ENCODE results near the gene GPR89A.
"Not testable (repeated sequence)": the region's sequence is repeated elsewhere in the genome, so short reads cannot be mapped to it uniquely, and the experiment has no call there.

The GPR89A gene

GRCh38 chr1:145673217-145673616 lies 65.4 kb downstream of the GPR89A start:
- DNase-seq; intact Hi-C loops (cut with DNase I): not testable (repeated sequence)

GRCh38 chr1:145684858-145685257 lies 77.1 kb downstream of the GPR89A start:
- DNase-seq; intact Hi-C loops (cut with DNase I): not testable (repeated sequence)

- intact Hi-C loops (cut with DNase I): not testable (repeated sequence)
Observed at GRCh38 chr1:145686078-145686477, 78.3 kb downstream of the GPR89A start.

GRCh38 chr1:145688328-145688727 lies 80.5 kb downstream of the GPR89A start:
- intact Hi-C loops (cut with DNase I): no loop called here
- DNase-seq: no peak

More at GRCh38 chr1:145686078-145686477, 78.3 kb downstream of the GPR89A start:
- not testable (repeated sequence) for DNase-seq

- intact Hi-C loops (cut with DNase I): no loop called here
- DNase-seq: no peak
Observed at GRCh38 chr1:145688924-145689323, 81.1 kb downstream of the GPR89A start.

GRCh38 chr1:145689922-145690321 lies 82.1 kb downstream of the GPR89A start:
- DNase-seq: no peak

GRCh38 chr1:145690587-145691558 lies 83.1 kb downstream of the GPR89A start:
- no peak for DNase-seq
- intact Hi-C loops (cut with DNase I): no loop called here

More at GRCh38 chr1:145689922-145690321, 82.1 kb downstream of the GPR89A start:
- intact Hi-C loops (cut with DNase I): no loop called here

GRCh38 chr1:145692785-145693443 lies 85.1 kb downstream of the GPR89A start:
- no peak for DNase-seq
- intact Hi-C loops (cut with DNase I): no loop called here

- intact Hi-C loops (cut with DNase I): no loop called here
- DNase-seq: no peak
Observed at GRCh38 chr1:145695821-145696629, 88.2 kb downstream of the GPR89A start.

GRCh38 chr1:145696630-145696960 lies 88.8 kb downstream of the GPR89A start:
- intact Hi-C loops (cut with DNase I): no loop called here

GRCh38 chr1:145701306-145701862 lies 93.6 kb downstream of the GPR89A start:
- no peak for DNase-seq
- intact Hi-C loops (cut with DNase I): no loop called here

More at GRCh38 chr1:145696630-145696960, 88.8 kb downstream of the GPR89A start:
- no peak for DNase-seq

- DNase-seq: no peak
- intact Hi-C loops (cut with DNase I): no loop called here
Observed at GRCh38 chr1:145702052-145702451, 94.3 kb downstream of the GPR89A start.

- no peak for DNase-seq
- intact Hi-C loops (cut with DNase I): no loop called here
Observed at GRCh38 chr1:145702826-145703225, 95.0 kb downstream of the GPR89A start.

- DNase-seq: no peak
- intact Hi-C loops (cut with DNase I): no loop called here
Observed at GRCh38 chr1:145705622-145706021, 97.8 kb downstream of the GPR89A start.

- intact Hi-C loops (cut with DNase I): no loop called here
- no peak for DNase-seq
Observed at GRCh38 chr1:145706086-145706664, 98.4 kb downstream of the GPR89A start.

GRCh38 chr1:145707183-145707867 lies 99.5 kb downstream of the GPR89A start, which contains the start of gene PDZK1:
TSS of gene PDZK1 (minus strand) at chr1:145707368. CDS start at chr1:145688021, 19,347 bp downstream.
- intact Hi-C loops (cut with DNase I): no loop called here
- no peak for DNase-seq

GRCh38 chr1:145708063-145708462 lies 100.3 kb downstream of the GPR89A start:
- no peak for DNase-seq
- intact Hi-C loops (cut with DNase I): no loop called here

GRCh38 chr1:145710291-145711027 lies 102.7 kb downstream of the GPR89A start:
- intact Hi-C loops (cut with DNase I): no loop called here
- no peak for DNase-seq

- intact Hi-C loops (cut with DNase I): no loop called here
- no peak for DNase-seq
Observed at GRCh38 chr1:145711213-145711651, 103.4 kb downstream of the GPR89A start.

Data from posterior cingulate gyrus (tissue), 11 donors.